Midbrain (tissue), 1 donor: Measurements from ENCODE around the gene RORB.
A peak's percentile ranks its signal among the peaks of the same experiment; 100 is the strongest.

Experiments used
- DNase-seq: peaks from one replicate; lab custom pipeline; 2025; lab: John Stamatoyannopoulos, UW

RORB gene

DNA sequence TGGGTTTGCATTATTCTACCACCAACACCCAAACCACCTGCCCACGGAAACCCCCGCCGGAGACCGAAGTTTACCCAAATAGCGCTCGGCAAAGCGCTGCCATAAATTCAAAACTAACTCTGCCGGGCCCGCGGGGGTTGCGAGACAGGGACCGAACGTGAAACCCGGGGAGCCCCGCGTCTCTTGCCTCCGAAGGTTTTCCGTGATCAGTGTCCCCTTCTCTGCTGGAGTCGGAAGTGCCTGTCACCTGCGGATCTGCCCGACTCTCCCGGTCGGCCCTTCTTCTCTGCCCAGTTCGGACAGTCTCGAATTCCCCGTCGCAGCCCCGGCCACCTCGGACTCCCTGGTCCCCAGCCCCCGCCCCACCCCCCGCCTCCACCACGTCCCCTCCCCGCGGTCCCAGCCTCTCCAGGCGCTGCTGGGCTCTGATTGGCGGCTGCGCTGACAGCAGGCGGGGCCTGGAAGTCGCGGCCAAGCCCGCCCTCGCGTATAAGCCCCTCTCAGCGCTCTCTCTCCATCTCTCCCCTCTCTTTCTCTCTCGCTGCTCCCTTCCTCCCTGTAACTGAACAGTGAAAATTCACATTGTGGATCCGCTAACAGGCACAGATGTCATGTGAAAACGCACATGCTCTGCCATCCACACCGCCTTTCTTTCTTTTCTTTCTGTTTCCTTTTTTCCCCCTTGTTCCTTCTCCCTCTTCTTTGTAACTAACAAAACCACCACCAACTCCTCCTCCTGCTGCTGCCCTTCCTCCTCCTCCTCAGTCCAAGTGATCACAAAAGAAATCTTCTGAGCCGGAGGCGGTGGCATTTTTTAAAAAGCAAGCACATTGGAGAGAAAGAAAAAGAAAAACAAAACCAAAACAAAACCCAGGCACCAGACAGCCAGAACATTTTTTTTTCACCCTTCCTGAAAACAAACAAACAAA is at the start of gene RORB:
TSS of gene RORB (plus strand) at position 517 of the 929 bp plus-strand sequence. CDS start 642 bp downstream, outside the sequence.
- DNase-seq = peak; percentile 90

DNA sequence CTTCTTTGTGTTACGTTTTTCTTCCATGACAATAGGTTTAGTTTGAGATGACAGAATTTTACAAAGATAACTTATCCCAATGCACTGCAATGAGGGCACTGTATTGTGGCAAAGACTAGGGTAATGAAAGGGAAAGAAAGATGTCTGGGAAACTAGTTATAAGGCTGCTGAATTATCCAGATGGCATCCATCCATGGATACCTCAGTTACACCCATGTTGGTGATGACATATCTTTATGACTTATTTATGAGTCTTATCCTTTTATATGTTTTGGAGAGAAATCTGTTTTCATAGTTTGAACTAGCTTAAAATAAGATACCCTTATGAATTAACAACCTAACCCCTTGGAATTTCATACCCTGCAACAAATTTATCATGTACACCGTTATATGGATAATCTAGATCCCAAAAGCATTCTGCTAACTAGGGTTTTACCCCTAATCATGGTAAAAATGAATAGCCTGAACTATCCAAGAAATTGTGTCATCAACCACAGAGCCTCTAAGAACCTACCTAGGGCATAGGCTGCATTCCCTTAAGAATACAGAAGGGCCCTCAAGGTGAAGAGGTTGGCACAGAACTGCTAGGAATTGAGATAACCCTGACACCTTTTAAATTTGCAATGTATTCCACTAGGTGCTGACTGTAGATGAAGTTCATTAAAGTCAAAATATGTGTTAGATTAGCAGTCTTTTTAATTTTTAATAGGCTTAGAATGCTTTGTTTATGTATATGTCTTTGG is 49.5 kb upstream of the RORB start:
- DNase-seq = no peak

DNA sequence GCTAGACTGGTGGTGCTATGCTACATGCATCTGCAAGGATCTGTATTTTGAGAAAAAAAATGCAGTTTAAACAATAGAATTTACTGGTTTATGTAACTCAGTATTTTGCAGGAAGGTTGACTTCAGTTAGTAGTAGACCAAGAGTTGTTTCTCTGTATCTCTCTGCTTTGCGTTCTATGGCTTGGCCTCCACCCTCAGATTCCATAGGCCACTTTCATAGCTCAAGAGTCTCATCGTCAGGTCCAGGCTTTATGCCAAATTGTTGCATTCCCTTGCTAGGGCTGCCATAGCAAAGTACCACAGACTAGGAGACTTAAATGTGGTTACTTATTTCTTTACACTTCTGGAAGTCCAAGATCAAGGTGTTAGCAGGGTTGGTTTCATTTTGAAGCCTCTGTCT is 48.1 kb upstream of the RORB start:
- DNase-seq = no peak

DNA sequence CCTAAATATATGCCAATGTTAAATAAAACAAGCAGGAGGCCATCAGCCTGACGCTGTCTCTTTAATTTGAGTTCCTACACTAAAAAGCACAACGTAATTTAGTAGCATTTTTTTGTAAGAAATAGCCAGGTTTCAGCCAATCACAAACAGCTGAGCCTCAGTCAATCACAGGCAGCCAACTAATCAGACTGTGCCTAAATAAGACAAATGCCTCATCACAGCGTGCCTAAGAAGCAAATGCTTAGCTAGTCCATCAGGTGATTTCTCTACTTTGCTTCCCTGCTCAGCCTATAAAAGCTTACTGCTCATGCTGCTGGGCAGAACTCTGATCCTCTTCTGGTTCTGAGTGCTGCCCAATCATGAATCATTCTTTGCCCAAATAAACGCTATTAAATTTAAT is 38.3 kb upstream of the RORB start:
- DNase-seq = no peak

DNA sequence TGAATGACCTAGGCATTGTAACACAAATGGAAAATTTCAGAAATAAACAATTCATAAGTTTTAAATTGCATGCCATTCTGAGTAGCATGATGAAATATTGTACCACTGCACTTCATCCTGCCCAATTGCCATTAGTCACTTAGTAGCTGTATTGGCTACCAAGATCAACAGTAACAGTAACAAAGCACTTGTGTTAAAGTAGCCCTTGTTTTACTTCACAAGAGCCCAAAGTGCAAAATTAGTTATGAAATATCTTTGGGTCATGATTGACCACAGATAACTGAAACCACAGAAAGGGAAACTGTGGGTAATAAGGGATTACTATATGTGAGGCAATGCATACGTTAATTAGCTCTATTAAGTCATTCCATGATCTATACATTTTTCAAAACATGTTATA is 33.3 kb upstream of the RORB start:
- no peak for DNase-seq

DNA sequence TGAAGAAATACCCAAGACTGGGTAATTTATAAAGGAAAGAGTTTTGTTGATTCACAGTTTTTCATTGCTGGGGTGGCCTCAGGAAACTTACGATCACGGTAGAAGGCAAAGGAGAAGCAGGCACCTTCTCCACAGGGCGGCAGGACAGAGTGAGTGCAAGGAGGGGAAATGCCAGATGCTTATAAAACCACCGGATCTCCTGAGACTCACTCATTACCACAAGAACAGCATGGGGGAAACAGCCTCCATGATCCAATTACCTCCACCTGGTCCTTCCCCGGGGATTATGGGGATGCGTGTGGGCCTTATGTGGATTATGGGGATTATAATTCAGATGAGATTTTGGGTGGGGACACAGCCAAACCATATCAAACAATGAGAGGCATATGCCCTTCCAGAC is 18.5 kb upstream of the RORB start:
- DNase-seq = no peak

DNA sequence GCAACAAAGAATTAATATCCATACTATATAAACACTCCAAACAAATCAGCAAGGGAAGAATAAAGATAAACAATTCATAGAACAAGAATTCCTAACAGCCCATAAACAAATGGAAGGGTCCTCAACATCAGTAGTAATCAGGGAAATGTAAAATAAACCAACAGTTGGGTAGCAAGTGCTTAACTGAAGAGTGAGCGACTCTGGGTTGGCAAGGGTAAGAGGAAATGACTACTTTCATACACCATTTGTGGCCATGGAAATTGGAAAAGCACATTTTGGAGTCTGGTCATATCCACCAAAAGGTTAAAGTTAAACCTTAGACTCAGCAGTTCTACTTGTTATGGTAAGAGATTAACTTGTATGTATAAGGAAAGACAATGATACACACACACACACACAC is 17.4 kb upstream of the RORB start:
- DNase-seq = no peak

DNA sequence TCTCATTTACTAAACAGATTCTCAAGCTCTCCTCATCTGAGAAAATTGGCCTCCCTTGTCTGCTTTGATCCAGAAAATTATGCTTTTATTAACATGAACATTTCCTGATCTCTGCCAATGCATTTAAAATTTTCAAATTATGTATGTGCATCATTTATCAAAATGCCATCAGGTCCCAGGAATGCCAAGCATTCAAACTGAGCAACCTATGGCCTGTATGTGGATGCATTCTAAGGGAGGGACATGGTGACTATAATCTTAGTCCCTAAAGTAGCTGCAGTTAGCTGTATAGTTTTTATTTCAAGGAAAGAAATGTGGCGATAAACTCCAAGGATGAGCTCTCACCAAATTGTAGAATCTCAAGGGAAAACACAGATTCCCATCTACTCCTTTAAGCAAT is 9.7 kb upstream of the RORB start:
- DNase-seq = no peak

DNA sequence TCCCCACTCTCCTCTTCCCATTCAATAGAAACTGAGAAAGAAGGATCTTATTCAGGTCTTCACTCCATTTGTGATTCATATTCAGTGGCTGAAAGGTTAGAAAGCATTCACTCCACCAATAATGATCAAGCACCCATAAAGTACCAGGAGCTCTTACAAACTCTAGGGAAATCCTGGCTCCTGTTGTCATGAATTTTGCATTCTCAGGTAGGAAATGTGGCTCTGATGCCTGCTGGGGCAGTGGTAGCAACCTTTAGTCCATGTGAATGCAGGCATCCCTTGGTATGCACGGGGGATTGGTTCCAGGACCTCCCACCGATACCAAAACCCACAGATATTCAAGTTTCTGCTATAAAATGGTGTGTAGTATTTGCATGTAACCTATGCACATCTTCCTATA is 3.6 kb upstream of the RORB start:
- DNase-seq = no peak

DNA sequence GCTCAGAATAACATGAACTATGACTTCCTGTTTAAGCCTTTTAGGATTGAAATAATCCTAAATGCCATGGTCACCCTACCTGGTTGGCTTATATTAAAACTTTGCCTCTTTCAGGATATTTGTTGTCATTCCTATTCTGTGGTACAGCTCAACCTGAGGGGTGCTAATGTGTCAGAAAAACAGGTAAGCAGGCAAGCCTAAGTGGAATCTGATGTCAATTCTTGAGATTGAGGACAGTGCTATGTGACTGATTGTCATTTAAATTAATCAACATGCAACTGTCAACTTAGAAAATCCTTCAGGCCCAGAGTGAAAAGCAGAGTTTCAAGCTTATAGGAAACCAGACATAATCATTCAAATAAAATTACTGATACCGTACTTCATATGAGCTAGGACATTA is 2.6 kb upstream of the RORB start:
- DNase-seq = no peak

DNA sequence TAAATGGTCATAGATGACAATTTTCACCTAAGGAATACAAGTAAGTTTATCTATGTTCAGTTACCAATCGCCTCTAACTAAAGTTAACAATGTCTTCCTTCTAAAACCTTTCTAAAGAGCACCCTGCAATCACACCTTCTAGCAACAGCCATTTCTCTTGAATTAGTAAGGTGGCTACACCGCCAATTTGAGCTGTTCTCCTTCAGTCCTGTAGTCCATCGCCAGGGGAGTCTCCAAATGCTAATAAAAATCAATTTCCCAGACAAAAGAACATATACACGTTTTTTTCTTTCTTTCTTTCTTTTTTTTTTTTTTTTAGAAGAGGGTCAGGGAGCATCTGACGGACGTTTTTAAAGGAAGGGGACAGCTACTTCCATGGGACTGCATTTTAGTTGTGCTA is 729 bp upstream of the RORB start:
- no peak for DNase-seq

DNA sequence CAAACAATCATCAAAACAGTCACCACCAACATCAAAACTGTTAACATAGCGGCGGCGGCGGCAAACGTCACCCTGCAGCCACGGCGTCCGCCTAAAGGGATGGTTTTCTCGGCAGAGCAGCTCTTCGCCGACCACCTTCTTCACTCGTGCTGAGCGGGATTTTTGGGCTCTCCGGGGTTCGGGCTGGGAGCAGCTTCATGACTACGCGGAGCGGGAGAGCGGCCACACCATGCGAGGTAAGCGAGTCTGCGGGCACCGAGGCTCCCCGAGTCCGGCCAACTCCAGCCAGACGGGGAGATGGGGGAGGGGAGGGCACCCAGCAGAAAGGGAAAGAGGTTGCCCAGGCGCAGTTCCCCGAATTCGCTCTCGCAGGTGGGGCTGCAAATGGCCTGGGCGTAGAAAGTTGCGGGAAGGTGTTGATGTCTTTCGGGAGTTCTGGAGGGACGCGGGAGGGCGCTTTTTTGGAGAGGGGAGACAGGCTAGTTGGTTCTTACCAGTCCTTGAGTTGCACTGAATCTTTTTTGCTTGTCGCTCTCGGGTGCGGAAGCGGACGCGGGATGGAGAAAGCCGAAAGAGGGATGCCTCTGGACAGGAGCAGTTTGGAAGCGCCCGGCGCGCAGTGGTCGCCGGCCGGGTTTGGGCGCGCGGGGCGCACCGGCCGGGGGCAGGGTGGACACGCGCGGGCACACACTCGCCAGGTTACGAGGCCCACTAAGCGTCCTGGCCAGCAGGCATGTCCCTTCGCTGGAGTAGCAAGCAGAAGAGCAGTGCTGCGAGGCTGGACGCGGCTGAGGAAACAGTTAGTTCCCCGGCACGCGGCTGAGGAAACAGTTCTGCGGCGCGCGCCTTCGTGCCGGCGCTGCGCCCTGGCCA is 849 bp downstream of the RORB start:
- peak; percentile 67 for DNase-seq

DNA sequence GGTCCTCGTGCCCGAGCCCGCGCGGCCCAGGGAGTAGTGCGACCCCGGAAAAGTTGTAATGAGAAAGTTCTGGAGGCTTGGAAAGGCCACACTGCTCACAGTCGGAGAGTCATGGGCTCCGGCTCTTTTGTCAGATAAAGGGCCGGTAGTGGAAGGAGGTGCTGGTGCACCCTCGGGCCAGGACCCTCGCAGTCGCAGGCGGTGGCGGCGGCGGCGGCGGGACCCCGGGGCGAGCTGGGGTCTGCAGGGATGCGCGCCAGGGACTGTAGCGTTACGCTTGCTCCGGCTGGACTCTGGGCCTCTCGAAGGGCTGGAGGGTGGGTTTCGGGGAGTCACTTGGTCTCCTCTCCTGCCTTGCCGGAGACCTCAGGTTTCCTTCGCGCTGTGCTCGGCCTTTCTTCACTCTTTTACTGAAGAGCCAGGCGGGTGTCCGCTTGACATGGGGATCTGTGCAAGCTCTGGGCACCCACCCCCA is 1.5 kb downstream of the RORB start:
- DNase-seq = no peak

DNA sequence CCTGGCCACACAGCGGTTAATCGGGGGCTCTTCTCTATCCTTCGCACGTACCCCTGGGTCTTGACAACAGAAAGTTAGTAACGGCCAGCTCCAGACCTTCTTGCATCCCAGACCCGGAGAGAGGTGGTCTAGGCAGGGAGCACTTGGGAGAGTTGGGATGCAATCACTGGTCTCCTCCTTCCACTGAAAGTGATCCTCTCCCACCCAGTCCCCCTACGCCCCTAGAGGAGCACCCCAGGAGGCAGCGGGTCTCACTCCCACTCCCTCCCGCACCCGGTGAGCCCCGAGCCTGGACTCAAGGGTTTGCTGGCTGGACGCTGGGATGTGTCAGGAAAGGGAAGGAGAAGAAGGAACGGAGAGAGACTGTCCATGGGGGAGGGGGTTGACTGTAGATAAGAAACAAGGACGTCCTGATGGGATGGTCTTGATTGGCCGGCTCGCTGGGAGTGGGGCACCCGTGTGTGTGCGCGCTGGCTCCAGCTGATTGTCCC is 2.0 kb downstream of the RORB start:
- no peak for DNase-seq

DNA sequence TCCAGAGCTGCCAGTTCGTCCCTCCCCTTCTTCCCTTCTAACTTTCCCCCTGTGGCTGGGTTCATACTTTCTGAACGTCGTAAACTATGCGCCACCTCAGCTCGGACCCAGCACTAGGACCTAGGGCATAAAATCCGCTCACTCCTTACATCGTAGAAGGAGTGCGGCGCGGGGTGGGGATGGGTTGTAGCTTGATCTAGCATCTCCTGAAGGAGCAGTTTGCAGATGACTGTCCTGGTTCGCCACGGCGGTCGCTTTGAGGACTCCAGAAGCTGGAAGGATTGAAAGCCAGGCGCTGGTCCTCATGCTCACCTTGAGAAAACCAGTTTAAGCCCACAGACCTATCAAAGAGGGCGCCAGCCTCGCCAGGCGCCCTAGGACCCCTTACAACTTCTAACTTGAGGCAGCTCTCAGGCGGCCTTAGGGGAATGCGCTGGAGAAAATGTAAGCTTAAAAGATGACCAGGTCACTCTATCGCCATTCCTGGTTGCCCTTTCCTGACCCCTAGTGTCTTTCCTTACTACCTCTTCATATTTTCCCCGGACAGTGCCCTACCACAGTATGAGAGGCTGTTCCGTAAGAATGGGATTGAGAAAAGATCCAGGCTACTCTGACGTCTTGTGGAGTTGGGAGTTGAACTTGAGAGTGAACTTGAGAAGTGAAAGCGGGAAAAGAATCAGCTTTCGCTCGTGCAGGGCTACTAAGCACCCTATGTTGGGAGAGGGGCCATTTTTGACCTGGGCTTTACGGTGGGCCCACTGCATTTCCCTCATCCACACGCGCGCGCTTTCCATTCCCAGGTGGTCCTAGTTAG is 2.8 kb downstream of the RORB start:
- DNase-seq = no peak

DNA sequence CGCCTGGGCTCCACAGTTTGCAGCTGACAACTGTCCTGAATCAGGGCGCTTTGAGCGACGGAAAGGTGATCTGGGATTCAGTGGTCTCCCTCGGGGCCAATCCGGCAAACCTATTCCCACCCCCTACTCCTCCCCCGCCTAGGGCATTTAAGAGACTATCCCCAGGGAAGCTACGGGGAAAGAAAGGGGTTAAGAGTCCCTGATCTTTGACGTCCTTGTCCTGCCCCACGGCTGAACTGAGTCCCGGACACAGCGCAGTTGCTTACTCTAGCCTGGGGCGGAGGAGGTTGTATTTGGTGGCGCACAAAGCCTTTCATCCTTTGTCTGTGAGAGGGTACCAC is 3.4 kb downstream of the RORB start:
- no peak for DNase-seq

DNA sequence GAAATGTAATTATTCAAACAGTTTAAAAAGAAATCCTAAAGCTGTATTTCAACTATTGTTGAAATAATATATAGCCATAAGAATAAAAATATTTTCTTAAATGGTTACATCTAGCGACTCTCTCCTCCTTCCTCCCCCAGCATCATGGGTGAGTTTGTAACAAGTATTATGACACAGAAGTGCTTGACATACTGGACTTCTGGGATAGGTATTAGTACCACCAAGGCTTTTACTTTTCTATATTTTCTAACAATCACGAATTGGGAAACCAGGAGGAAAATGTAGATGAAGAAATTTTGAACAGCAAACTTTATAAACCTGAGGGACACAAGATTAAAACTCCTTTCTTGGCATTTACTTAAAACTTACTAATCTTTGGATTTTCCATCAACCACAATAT is 4.4 kb downstream of the RORB start:
- DNase-seq = no peak

DNA sequence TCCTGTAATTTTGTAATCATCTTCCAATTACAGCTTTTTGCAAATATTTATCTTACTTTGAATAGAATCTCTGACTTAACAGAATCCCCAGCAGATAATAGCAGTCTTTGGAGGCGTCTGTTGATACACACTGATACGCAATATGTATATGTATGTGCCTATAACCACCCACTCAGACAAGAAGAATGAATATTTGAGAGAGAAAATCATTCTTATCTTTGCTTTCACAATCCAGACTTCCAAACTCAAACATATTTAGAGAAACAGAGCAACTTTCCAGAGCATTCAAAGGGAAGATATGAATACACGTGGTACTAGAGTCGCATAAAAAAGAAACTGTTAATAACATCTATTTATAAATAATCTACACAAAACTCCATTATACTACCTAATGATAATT is 6.1 kb downstream of the RORB start:
- no peak for DNase-seq

DNA sequence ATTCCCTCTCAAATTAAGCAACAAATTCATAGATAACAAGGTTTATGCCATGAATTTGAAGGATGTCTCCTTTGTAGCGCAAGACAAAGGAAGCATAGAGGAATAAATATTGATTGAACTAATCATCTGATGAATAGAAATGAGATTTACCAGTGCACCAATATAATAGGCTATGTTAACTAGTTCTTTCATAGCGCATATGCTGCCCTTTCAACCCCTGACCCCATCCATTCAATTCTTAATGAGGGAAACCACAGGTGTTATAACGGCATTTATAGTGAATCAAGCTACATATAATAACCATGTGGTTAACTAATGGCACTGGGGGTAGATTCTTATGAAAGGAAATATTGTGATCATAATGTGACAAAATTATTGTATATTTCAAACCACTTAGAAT is 6.5 kb downstream of the RORB start:
- DNase-seq = no peak

DNA sequence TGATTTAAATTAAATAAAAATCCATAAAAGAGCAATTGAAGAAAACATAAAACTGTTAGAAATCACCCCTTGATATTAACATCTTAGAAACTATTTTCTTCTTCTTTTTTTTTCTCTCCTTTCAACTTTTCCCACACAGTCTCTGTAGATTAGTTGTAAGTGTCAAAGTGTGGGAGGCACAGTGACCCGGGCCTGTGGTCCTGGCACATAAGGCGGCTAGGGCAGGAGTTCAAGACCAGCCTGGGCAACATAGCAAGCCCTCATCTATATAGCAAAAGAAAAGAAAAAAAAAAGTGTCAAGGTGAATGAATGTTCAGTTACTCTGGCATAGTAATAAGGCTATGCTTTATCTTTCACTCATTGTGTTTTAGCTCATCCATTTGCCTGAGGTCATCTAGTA is 14.2 kb downstream of the RORB start:
- DNase-seq = no peak

DNA sequence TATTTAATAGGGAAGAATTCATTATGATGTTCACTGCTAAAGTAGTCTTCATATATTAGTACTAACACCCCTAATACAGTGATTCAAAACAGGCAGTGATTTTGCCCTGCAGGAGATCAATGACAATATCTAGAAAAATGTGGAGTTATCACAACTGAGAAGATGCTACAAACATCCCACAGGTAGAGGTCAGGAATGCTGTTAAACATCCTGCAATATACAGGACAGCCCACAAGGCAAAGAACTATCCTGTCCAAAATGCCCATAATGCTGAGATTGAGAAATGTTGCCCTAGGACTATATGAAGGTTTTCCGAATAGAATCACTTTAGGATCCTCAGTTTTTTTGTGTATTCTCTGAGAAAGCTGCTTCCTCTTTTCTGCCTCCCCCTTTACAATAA is 15.3 kb downstream of the RORB start:
- DNase-seq = no peak
